H1 (cell line): Measurements from ENCODE around the gene PTPN9.

Experiments used
- BRCA1 ChIP-seq: IDR thresholded peaks from 2 replicates; pipeline ENCODE4 v1.6.1; 2012; ENCODE audit warnings: low read depth, low read length, improper control_type of control experiment
- EP300 ChIP-seq, 2 experiments: IDR thresholded peaks; 1 replicate in 1 of 2; 2 replicates in 1 of 2; pipeline ENCODE4 v1.6.1; 2011 to 2012; ENCODE audit warnings: low read depth in 2 of 2, low read length in 2 of 2, mild to moderate bottlenecking in 2 of 2, borderline replicate concordance in 1 of 2, inconsistent platforms in 1 of 2, moderate library complexity in 1 of 2
- EZH2 ChIP-seq: fragments of 200-600 bp; sonication (generic); IDR thresholded peaks from 2 replicates; pipeline ENCODE4 v1.7.1; 2012; ENCODE audit warnings: low read depth, mild to moderate bottlenecking, moderate library complexity, low read length, inconsistent platforms; ENCODE audit not compliant: severe bottlenecking
- JUND ChIP-seq: IDR thresholded peaks from 2 replicates; pipeline ENCODE4 v1.6.1; 2011; ENCODE audit warnings: mild to moderate bottlenecking, improper control_type of control experiment, low read length
- PHF8 ChIP-seq: fragments of 200-600 bp; sonication (generic); conservative IDR thresholded peaks from 2 replicates; pipeline ENCODE4 v1.7.1; 2012; ENCODE audit warnings: low read depth, mild to moderate bottlenecking, inconsistent platforms, low read length, moderate library complexity
- POLR2A ChIP-seq, 2 experiments: IDR thresholded peaks; 1 replicate in 1 of 2; 2 replicates in 1 of 2; pipeline ENCODE4 v1.6.1; 2011; ENCODE audit warnings: low read depth in 2 of 2, low read length in 2 of 2, mild to moderate bottlenecking in 2 of 2; ENCODE audit errors: control extremely low read depth in 1 of 2
- SP2 ChIP-seq: IDR thresholded peaks from 2 replicates; pipeline ENCODE4 v1.6.1; 2012; ENCODE audit warnings: mild to moderate bottlenecking, low read length, inconsistent platforms
- SP4 ChIP-seq: IDR thresholded peaks from 2 replicates; pipeline ENCODE4 v1.6.1; 2012; ENCODE audit warnings: low read length, inconsistent platforms
- SRF ChIP-seq: IDR thresholded peaks from 2 replicates; pipeline ENCODE4 v1.6.1; 2011; ENCODE audit warnings: mild to moderate bottlenecking, low read depth, low read length, moderate library complexity
- TF ChIP-seq, protein P1 (sequence below), 3 experiments: IDR thresholded peaks; 1 replicate in 2 of 3; 2 replicates in 1 of 3; pipeline versions ENCODE4 v1.5.1 to v1.6.1; 2011; ENCODE audit warnings: low read length in 3 of 3, mild to moderate bottlenecking in 3 of 3, inconsistent platforms in 2 of 3, low read depth in 1 of 3, moderate library complexity in 1 of 3; ENCODE audit not compliant: insufficient read depth in 1 of 3; ENCODE audit errors: control extremely low read depth in 1 of 3
- TF ChIP-seq, protein P2 (sequence below): IDR thresholded peaks from 2 replicates; pipeline ENCODE4 v1.6.1; 2011; ENCODE audit warnings: low read length, improper control_type of control experiment

DNA sequence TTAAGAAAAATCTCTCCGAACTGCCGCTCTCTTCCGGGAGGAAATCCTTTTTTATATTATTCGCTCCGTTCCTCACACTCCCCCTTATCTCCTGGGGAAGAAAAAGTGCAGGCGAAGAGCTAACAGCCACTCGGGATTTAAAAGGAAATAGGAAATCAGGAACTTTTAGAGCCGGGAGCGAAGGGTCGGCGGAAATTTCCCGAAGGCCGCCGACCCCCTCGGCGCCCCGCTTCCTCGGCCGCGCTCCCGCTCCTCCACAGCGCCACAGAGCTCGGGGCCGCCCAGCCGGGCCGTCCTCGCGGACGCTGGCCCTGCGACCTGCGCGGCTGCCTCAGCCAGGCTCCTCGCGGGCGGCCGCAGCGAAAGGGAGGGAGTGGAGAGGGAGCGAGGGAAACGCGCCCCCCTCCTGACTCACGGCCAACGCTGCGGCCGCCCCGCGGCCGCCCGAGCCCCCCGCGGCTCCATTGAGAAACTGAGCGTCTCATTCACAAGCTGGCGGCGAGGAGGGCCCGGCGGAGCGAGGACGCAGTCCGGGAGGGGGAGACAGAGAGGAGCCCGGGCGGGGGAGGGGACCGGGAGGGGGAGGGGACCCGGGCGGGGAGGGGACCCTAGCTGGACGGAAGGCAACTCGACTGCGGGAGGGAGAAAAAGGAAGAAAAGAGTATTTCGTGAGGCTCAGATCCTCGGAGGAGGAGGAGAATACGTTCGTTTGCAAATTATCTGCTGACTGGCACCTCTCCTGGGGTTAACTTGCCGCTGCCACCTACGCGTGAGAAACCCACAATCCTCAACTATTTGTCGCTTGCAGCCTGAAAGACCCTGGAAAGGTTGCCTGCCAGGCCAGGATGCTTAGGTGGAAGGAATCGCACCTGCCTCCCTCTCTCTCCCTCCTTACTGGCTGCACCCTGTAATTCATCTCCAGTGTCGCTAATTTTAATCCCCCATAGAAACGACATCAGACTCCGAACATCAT, at the start of gene PTPN9:
- TF ChIP-seq EZH2, result no peak
- TF ChIP-seq POLR2A (IDR thresholded peaks at IDR 0.05; ENCODE audit: control extremely low read depth in 1 of 2, low read depth in 2 of 2, low read length in 2 of 2), result peak; percentile 47 to 71
- TF ChIP-seq, protein P1, sequence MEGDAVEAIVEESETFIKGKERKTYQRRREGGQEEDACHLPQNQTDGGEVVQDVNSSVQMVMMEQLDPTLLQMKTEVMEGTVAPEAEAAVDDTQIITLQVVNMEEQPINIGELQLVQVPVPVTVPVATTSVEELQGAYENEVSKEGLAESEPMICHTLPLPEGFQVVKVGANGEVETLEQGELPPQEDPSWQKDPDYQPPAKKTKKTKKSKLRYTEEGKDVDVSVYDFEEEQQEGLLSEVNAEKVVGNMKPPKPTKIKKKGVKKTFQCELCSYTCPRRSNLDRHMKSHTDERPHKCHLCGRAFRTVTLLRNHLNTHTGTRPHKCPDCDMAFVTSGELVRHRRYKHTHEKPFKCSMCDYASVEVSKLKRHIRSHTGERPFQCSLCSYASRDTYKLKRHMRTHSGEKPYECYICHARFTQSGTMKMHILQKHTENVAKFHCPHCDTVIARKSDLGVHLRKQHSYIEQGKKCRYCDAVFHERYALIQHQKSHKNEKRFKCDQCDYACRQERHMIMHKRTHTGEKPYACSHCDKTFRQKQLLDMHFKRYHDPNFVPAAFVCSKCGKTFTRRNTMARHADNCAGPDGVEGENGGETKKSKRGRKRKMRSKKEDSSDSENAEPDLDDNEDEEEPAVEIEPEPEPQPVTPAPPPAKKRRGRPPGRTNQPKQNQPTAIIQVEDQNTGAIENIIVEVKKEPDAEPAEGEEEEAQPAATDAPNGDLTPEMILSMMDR (IDR thresholded peaks at IDR 0.05; ENCODE audit: control extremely low read depth in 1 of 3, insufficient read depth in 1 of 3, low read depth in 1 of 3, low read length in 3 of 3), result peak in 2 of 3 experiments; percentile 40 to 47; a peak in 3 of 4 replicates
- no peak for TF ChIP-seq BRCA1
- TF ChIP-seq, protein P2, sequence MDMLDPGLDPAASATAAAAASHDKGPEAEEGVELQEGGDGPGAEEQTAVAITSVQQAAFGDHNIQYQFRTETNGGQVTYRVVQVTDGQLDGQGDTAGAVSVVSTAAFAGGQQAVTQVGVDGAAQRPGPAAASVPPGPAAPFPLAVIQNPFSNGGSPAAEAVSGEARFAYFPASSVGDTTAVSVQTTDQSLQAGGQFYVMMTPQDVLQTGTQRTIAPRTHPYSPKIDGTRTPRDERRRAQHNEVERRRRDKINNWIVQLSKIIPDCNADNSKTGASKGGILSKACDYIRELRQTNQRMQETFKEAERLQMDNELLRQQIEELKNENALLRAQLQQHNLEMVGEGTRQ, result no peak
- TF ChIP-seq SP2, result no peak
- TF ChIP-seq SRF, result no peak
- TF ChIP-seq EP300 (IDR thresholded peaks at IDR 0.05; ENCODE audit: borderline replicate concordance in 1 of 2, low read depth in 2 of 2, low read length in 2 of 2), result peak in 1 of 2 experiments; percentile 66; a peak in 1 of 3 replicates
- peak; percentile 66 for TF ChIP-seq PHF8
- TF ChIP-seq JUND, result 0 out of 2 replicates have a peak, but pooled peaks have one; percentile 43
- TF ChIP-seq SP4, result no peak
